Fibroblast of upper back skin (primary cell): ENCODE data around the gene MAST4.

Experiments used
- DNase-seq: peaks from one replicate; pipeline ENCODE4 v3.0.0-alpha.2; 2013

The MAST4 gene

GRCh38 chr5:67003685-67003934 is 407.4 kb downstream of the MAST4 start:
- DNase-seq = no peak

GRCh38 chr5:67003935-67004729 is 407.9 kb downstream of the MAST4 start:
- DNase-seq = peak; percentile 80

GRCh38 chr5:67004730-67005350 is 408.6 kb downstream of the MAST4 start:
- no peak for DNase-seq

GRCh38 chr5:67005737-67006499 is 409.7 kb downstream of the MAST4 start:
- no peak for DNase-seq

- no peak for DNase-seq
These were observed 410.3 kb downstream of the MAST4 start for GRCh38 chr5:67006500-67006848.

- no peak for DNase-seq
These were observed 412.8 kb downstream of the MAST4 start for GRCh38 chr5:67009028-67009427.

GRCh38 chr5:67010684-67011409 is 414.7 kb downstream of the MAST4 start:
- peak; percentile 70 for DNase-seq

- DNase-seq = no peak
These were observed 415.2 kb downstream of the MAST4 start for GRCh38 chr5:67011422-67011821.

- DNase-seq = peak; percentile 33
These were observed 416.0 kb downstream of the MAST4 start for GRCh38 chr5:67012171-67012570.

- no peak for DNase-seq
These were observed 417.5 kb downstream of the MAST4 start for GRCh38 chr5:67013719-67014118.

GRCh38 chr5:67014191-67014590 is 418.0 kb downstream of the MAST4 start:
- no peak for DNase-seq

GRCh38 chr5:67014957-67015400 is 418.8 kb downstream of the MAST4 start:
- DNase-seq = no peak

GRCh38 chr5:67015541-67016191 is 419.5 kb downstream of the MAST4 start:
- peak; percentile 62 for DNase-seq

- DNase-seq = peak; percentile 17
These were observed 423.1 kb downstream of the MAST4 start for GRCh38 chr5:67019065-67019845.

GRCh38 chr5:67020096-67020615 is 424.0 kb downstream of the MAST4 start:
- peak; percentile 59 for DNase-seq

GRCh38 chr5:67021031-67021430 is 424.8 kb downstream of the MAST4 start:
- no peak for DNase-seq

GRCh38 chr5:67021521-67021920 is 425.3 kb downstream of the MAST4 start:
- DNase-seq = no peak

GRCh38 chr5:67021962-67022361 is 425.8 kb downstream of the MAST4 start:
- DNase-seq = no peak

- DNase-seq = no peak
These were observed 429.3 kb downstream of the MAST4 start for GRCh38 chr5:67025457-67025856.

GRCh38 chr5:67026278-67026677 is 430.1 kb downstream of the MAST4 start:
- DNase-seq = no peak

- DNase-seq = no peak
These were observed 431.0 kb downstream of the MAST4 start for GRCh38 chr5:67027171-67027570.

GRCh38 chr5:67028371-67028770 is 432.2 kb downstream of the MAST4 start:
- DNase-seq = no peak
